Measurements from ENCODE around the gene PTGES3L. TPM values are rescaled to one million over a fixed set of nuclear protein-coding genes. Genes with fewer than 3 reads are reported as not detected.

The PTGES3L gene
- total RNA-seq: under 1 TPM; 0.28 to 0.39 TPM

DNA sequence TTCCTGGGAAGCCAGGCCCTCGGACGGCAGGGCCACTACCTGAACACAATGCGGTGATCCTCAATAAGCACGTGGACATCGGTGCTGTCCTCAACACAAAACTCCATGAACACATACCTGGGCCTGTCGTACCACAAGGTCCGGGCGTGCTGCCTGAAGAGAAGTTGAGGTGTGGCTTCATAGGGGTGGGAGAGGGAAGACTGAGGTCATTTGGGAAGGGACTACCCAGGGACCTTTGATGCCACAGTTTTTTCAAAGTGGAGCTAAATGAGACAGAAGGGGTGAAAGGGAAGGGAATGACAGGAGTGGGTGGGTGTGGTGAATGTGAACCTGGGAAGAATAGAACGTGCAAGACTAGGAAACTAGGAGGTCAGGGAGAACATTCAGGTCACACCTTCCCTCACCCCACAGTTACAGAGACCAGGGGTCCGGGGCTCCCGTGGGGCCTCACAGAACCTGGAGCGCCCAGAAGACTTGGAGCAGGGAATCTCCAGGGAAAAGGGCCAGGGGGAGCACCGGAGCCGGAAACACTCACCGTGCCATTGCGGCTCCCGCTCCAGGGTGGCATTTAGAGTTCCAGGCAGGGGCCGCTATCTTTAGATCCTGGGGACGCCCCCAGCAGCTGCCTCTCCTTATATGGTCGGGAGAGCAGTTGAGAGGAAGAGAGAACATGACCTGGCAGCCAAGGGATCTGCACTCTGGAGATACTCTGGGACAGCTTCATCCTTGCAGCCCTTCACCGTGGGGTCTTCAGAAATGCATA is at the start of gene PTGES3L:
Gene PTGES3L, minus strand, starts transcription at position 570 of the 763 bp plus-strand sequence. Its CDS starts 27 bp downstream, at position 543.
- H3K27ac Mint-ChIP-seq: peak within 1 kb of the TSS; percentile 97
- POLR2A ChIA-PET: interaction anchor here (0.5 to 0.9 kb wide), 3 partner anchors 18 to 388 kb away, joined by 3 to 4 read pairs (median 4); partner anchors contain the start of genes BECN1 and RPL27
- H3K27me3 Mint-ChIP-seq: peaks cover 3% of the 10 kb centered on the region
- H3K4me3 Mint-ChIP-seq: peak within 1 kb of the TSS; percentile 99
- ATAC-seq (ENCODE audit: low read depth) (peak; percentile 40), DNase-seq (peak; percentile 52)
- peaks cover 7% of the 10 kb centered on the region for H3K36me3 Mint-ChIP-seq
- H3K4me1 Mint-ChIP-seq: peaks cover 31% of the 10 kb centered on the region
- H3K9me3 Mint-ChIP-seq: no peaks in the 10 kb centered on the region

DNA sequence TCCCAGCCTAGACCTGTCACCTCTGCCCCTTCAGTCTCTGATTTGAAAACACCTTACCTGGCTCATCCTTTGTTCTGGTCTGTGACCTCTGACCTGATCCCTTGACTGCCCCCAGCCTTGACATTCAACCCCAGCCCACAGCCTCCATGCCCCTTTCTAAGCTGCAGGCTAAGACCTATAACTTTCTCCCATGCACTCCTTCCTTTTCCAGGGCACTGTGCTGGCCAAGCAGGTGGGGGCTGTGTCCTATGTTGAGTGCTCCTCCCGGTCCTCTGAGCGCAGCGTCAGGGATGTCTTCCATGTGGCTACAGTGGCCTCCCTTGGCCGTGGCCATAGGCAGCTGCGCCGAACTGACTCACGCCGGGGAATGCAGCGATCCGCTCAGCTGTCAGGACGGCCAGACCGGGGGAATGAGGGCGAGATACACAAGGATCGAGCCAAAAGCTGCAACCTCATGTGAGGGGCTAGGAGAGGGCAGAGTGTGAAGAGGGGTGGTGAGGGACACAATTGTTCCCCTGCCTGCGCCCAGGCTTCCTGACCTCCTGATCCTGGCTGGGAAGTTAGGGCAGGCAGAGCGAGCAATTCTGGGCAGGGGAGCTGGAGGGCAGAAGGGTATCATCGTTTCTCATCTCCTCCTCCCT is 48.5 kb upstream of the PTGES3L start:
- Mint-ChIP-seq H3K27ac (no peak overlapping the region), H3K4me3 (no peak overlapping the region), H3K36me3 (peaks cover 2% of the 10 kb centered on the region), H3K27me3 (peaks cover 28% of the 10 kb centered on the region), H3K4me1 (peaks cover 7% of the 10 kb centered on the region), H3K9me3 (no peaks in the 10 kb centered on the region)
- ATAC-seq (ENCODE audit: low read depth): no peak
- POLR2A ChIA-PET: no interaction called here
- no peak for DNase-seq

DNA sequence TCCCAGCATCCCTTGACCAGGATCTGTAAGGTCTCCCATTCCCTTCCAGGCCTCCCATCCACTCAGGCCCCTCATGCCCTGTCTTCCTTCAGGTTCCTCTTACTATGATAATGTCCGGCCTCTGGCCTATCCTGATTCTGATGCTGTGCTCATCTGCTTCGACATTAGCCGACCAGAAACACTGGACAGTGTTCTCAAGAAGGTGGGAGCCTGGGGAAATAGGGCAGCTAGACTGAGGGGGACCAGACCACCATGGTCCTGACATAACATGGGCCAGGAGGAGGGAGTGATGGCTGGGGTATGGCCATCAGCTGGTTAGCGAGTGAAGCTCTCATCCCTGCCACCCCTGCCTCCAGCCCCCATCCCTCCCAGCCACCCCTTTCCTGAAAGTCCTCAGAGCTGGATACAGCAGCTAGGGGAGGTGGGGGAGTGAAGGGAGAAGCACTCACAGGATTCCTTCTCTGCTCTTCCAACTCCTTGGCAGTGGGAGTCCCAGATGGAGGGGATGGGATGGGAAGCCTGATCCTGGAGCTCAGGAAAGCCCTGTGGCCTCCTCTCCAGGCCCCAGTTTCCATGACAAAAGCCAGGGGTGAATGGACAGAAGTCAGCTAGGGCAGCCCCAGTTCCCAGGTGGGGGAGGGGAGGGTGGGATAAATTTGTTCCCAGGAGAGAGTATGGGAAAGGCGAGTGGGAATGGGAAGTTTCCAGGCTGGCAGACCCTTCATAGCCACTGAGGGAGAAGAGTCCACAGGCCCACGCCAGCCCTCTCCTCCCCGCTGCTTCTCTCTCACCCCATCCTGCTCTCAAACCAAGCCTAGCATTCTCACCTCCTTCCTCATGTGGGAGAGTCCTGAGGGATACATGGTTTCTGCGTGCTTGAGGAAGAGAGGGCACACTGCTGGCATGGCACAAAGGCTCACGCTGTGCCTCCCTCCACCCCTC is 47.5 kb upstream of the PTGES3L start:
- no peak overlapping the region for H3K4me3 Mint-ChIP-seq
- POLR2A ChIA-PET: no interaction called here
- no peak for DNase-seq
- ATAC-seq (ENCODE audit: low read depth): no peak
- no peak overlapping the region for H3K27ac Mint-ChIP-seq
- peaks cover 28% of the 10 kb centered on the region for H3K27me3 Mint-ChIP-seq
- no peaks in the 10 kb centered on the region for H3K9me3 Mint-ChIP-seq
- H3K36me3 Mint-ChIP-seq: peaks cover 2% of the 10 kb centered on the region
- H3K4me1 Mint-ChIP-seq: peaks cover 7% of the 10 kb centered on the region

DNA sequence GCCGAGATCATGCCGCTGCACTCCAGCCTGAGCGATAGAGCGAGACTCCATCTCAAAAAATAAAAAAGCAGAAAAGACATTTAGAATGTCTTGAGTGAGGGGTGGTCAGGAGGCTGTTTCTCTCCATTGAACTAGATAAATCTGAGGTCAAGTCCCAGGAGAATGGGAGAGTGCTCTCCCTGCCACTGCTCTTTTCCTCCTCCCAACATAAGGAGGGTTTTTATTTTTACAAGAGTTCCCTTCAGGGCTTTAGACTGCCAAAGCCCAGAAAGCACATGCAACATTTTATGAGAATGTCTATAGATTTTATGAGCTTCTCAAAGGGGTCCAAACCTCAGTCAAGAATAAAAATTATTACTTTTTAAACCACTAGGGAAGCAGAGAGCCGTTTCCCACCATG is 46.7 kb upstream of the PTGES3L start:
- ATAC-seq (ENCODE audit: low read depth) (no peak), DNase-seq (no peak)
- Mint-ChIP-seq H3K27ac (no peak overlapping the region), H3K36me3 (peaks cover 2% of the 10 kb centered on the region), H3K4me3 (no peak overlapping the region), H3K4me1 (peaks cover 7% of the 10 kb centered on the region), H3K27me3 (peaks cover 28% of the 10 kb centered on the region), H3K9me3 (no peaks in the 10 kb centered on the region)
- POLR2A ChIA-PET: no interaction called here

DNA sequence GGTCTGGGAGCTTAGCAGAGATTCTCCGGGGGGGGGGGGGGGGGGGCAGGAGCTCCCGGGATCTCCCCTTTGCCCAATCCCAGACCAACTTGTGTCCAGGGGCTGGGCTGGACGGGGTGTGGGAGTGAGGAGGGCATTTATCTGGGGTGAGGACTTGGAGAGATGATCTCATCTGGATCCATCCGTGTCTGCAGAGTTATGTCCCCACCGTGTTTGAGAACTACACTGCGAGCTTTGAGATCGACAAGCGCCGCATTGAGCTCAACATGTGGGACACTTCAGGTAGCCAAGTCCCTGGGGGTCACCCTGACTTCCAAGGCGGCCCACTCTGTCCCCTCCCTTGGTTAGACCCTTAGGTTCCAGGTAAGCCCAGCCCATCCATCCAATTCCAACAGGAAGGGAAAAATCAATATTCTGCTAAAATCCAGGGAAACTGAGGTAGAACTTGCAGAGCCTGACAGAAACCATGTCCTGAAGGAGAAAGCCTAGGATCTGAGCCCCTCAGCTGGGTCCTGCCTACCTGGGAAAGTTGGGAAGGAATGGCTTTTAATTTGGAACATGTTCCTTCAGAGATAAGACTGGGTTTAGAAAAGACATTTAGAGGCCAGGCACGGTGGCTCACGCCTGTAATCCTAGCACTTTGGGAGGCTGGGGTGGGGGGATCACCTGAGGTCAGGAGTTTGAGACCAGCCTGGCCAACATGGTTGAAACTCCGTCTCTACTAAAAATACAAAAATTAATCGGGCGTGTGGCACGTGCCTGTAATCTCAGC is 46.1 kb upstream of the PTGES3L start:
- DNase-seq (no peak), ATAC-seq (ENCODE audit: low read depth) (no peak)
- H3K4me1 Mint-ChIP-seq: peaks cover 10% of the 10 kb centered on the region
- peaks cover 28% of the 10 kb centered on the region for H3K27me3 Mint-ChIP-seq
- no peaks in the 10 kb centered on the region for H3K9me3 Mint-ChIP-seq
- POLR2A ChIA-PET: interaction anchor here (1.9 kb wide), 1 partner anchor 289 kb away, joined by 13 read pairs; no protein-coding TSS in a partner anchor
- H3K4me3 Mint-ChIP-seq: peak overlapping the region; percentile 58
- H3K27ac Mint-ChIP-seq: no peak overlapping the region
- peaks cover 2% of the 10 kb centered on the region for H3K36me3 Mint-ChIP-seq

DNA sequence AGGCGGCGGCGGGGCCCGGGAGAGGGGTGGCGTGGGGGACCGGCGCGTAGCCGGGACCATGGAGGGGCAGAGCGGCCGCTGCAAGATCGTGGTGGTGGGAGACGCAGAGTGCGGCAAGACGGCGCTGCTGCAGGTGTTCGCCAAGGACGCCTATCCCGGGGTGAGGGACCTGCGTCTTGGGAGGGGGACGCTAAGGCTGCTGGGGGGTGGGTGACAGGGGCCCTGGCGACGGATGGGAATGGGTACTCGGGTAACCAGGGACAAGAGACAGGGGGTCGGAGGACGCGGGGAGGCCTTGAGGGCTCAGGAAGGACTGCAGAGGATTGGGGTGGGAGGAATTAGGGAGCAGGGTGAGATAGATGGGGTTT is 45.4 kb upstream of the PTGES3L start:
- H3K4me1 Mint-ChIP-seq: peaks cover 12% of the 10 kb centered on the region
- POLR2A ChIA-PET: interaction anchor here (1.6 to 1.9 kb wide), 3 partner anchors 19 to 336 kb away, joined by 11 to 13 read pairs (median 12); partner anchors contain the start of gene IFI35
- peaks cover 2% of the 10 kb centered on the region for H3K36me3 Mint-ChIP-seq
- no peaks in the 10 kb centered on the region for H3K9me3 Mint-ChIP-seq
- H3K4me3 Mint-ChIP-seq: peak overlapping the region; percentile 58
- no peak overlapping the region for H3K27ac Mint-ChIP-seq
- ATAC-seq (ENCODE audit: low read depth): no peak
- H3K27me3 Mint-ChIP-seq: peaks cover 28% of the 10 kb centered on the region
- no peak for DNase-seq

DNA sequence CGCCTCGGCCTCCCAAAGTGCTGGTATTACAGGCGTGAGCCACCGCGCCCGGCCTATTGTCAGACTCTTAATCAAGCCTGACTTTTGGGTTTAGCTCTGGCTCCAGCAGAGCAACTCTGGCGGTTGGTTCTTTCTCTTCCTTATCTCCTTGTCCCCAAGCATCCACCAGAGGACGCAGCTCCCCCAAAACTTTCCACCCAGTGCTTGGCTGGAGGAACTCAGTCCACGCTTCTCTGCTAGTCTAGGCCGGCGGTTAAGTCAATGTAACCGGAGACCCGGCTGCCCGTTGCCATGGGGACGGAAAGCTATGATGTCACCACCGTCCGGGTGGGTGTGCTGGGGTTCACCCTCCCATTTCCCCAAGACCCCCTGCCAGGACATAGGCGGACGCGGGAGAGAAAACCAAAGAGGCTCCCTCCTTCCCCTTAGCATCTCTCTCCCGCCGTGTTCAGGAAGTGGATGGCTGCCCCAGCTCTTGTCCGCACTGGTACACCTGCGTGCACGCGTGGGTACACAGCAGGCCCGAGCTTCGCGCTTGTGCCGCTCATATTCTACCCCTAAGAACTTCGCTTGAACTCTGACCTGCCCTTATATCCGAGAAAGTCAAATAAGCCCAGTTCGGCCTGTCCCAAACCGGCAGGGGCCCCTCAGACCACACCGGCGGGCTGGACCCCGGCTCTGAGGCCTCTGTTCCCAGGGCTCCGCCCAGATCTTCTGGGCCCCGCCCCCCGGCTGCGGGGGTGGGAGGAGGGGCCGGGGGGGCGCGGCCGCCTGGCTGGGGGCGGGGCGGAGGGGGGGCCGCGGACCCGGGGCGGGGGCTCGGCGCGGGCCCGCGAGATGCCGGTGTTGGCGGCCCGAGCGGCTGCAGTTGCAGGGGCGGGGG is 44.8 kb upstream of the PTGES3L start, which contains the start of gene RND2:
Gene RND2, plus strand, starts transcription at position 825 of the 883 bp plus-strand sequence. CDS start 117 bp downstream, outside the sequence.
- peak; percentile 61 for ATAC-seq (ENCODE audit: low read depth)
- Mint-ChIP-seq H3K27me3 (peaks cover 28% of the 10 kb centered on the region), H3K36me3 (peaks cover 2% of the 10 kb centered on the region), H3K4me1 (peaks cover 15% of the 10 kb centered on the region), H3K27ac (peak within 1 kb of the TSS; percentile 43), H3K4me3 (peak within 1 kb of the TSS; percentile 87), H3K9me3 (no peaks in the 10 kb centered on the region)
- DNase-seq: peak; percentile 73
- POLR2A ChIA-PET: interaction anchor here (0.6 to 1.9 kb wide), 7 partner anchors 10 to 343 kb away, joined by 3 to 18 read pairs (median 11); partner anchors contain the start of genes IFI35 and RPL27

DNA sequence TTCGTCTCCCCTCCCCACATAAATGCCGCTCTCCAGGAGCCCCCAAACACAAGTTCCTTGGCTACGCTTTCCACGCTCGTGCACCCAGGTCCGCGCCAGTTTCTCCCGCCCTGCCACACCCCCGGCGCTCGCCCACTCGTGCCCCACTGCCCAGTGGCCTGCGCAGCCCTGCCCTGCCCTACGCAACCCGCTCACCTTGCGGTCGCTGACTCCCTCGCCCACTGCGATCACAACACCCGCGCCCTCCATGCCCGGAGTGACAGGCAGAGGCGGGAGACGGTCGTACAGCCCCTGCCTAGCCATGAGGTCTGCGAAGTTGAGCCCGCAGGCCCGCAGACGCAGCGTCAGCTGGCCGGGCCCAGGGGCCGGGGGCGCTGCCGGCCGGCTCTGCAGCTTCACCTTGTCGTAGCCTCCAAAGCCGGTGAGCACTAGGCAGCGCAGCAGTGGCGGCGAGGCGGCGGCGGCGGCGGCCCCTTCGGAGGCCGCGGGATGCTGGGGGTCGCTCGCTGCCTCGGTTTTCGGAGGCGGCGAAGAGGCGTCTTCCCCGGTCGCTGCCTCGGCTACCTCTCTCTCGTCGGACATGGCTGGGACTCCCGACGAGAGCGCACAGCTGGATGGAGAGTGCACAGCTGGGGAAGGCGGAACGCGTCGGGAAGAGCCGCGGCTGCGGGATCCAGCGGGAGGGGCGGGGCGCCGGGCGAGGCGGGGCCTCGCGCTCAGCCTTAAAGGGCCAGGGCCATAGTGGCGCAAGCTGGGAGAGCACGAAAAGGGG is 42.0 kb upstream of the PTGES3L start, which contains the start of gene VAT1:
Gene VAT1, minus strand, starts transcription at position 645 of the 772 bp plus-strand sequence. Its CDS starts 63 bp downstream, at position 582.
- ATAC-seq (ENCODE audit: low read depth): peak; percentile 43
- peaks cover 28% of the 10 kb centered on the region for H3K4me1 Mint-ChIP-seq
- peaks cover 19% of the 10 kb centered on the region for H3K27me3 Mint-ChIP-seq
- DNase-seq: peak; percentile 76
- peaks cover 2% of the 10 kb centered on the region for H3K36me3 Mint-ChIP-seq
- peak within 1 kb of the TSS; percentile 25 for H3K27ac Mint-ChIP-seq
- peak within 1 kb of the TSS; percentile 84 for H3K4me3 Mint-ChIP-seq
- no peaks in the 10 kb centered on the region for H3K9me3 Mint-ChIP-seq
- POLR2A ChIA-PET: interaction anchor here (1.1 to 2.0 kb wide), 4 partner anchors 16 to 294 kb away, joined by 4 to 13 read pairs (median 5); partner anchors contain the start of genes IFI35 and RPL27

DNA sequence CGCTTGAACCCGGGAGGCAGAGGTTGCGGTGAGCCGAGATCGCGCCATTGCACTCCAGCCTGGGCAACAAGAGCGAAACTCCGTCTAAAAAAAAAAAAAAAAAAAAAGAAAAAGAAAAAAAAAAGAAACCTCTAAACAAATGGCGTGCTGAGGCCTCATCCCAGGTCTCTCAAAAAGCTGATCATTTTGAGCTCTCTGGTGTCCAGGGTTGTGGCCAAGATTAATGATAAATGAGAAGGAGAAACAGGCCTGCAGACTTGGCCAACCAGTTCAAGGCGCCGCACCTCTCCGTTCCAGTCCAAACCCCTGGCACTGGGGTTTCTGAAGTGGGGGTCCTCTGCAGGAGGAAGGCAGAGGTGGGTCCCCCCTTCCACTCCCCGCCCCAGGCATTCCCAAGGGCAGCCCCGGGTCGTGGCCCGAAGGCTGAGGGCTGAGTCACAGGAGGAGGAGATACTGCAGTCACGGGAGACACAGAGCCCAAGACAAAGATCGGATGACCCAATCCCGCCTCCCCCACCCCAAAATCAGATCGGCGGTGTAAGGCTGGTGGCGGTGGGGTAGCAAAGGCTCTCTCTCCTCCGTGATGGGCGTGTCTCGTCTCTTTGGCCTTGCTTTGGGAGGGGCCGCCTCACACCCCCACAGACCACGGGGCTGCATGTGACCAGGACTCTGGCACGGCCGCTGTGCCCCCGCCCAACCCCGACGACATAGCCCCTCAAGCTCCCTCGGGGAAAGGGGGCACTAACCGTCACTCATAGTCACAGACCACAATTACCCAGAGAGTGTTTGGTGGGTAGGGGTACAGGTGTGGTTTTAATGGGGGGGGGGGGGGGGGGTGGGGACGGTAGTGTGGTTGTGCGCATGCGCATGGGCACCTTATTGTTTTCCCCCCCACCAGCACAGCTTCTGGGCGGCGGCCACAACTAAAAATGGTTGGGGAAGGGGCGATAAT is 41.2 kb upstream of the PTGES3L start:
- ATAC-seq (ENCODE audit: low read depth) (no peak), DNase-seq (no peak)
- Mint-ChIP-seq H3K9me3 (no peaks in the 10 kb centered on the region), H3K27me3 (peaks cover 14% of the 10 kb centered on the region), H3K4me3 (peak overlapping the region; percentile 84), H3K36me3 (peaks cover 2% of the 10 kb centered on the region), H3K4me1 (peaks cover 28% of the 10 kb centered on the region), H3K27ac (peak overlapping the region; percentile 25)
- POLR2A ChIA-PET: interaction anchor here (1.4 to 2.0 kb wide), 3 partner anchors 15 to 148 kb away, joined by 5 to 13 read pairs (median 5); partner anchors contain the start of genes IFI35 and RPL27

DNA sequence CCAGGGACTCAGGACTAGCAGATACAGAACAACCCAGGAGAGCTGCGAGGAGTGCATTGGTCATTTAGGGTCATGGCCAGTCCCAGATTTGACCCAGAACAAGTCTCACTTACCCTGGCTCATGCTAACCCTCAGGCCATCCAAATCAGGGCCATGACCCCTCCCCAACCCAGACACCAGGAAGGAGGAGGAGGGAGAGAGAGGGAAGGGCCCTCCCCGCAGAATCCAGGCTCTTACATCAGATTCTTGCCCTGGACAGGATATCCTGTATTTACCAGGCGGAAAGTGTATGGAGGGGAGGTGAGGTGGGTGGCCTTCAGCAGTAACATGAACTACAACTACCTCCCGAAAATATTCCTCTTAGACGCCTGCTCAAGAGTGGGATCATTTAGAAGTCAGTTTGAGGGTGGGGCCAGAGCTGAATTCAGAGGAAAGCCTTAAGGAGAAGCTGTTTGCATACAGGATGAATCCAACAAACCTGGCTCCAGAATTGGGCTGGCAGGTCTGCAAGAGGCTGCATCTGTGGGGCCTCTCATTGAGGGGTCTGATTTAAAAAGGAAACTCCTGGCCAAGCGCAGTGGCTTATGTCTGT is 40.2 kb upstream of the PTGES3L start:
- POLR2A ChIA-PET: interaction anchor here (1.3 kb wide), 1 partner anchor 13 kb away, joined by 3 read pairs; the partner anchor contains the start of gene IFI35
- peak overlapping the region; percentile 13 for H3K4me3 Mint-ChIP-seq
- no peaks in the 10 kb centered on the region for H3K9me3 Mint-ChIP-seq
- ATAC-seq (ENCODE audit: low read depth) (no peak), DNase-seq (no peak)
- peaks cover 7% of the 10 kb centered on the region for H3K27me3 Mint-ChIP-seq
- peaks cover 33% of the 10 kb centered on the region for H3K4me1 Mint-ChIP-seq
- peaks cover 5% of the 10 kb centered on the region for H3K36me3 Mint-ChIP-seq
- H3K27ac Mint-ChIP-seq: no peak overlapping the region

All from activated naive CD8-positive, alpha-beta T cell treated with anti-CD3 and anti-CD28 coated beads, Interleukin-2, amount 10 ng/mL, durations not matched to agents 7 days and 5 days (primary cell).